Prostate gland (tissue), 2 donors: Measurements from ENCODE around the gene GSG1L. TPM values are rescaled to one million over a fixed set of nuclear protein-coding genes. Genes with fewer than 3 reads are reported as not detected.

Source experiments
- DNase-seq: peaks from one replicate; pipeline ENCODE4 v3.0.0-alpha.2; 2019; ENCODE audit warnings: low spot score
- H3K27ac ChIP-seq, 2 donors: fragments of 200-600 bp; sonication (generic); 2 replicates each; pipeline ENCODE4 v1.5.1; 2017 to 2019
- H3K27me3 ChIP-seq: fragments of 200-600 bp; sonication (generic); replicated peaks from 2 replicates; pipeline ENCODE4 v1.5.1; 2019; ENCODE audit not compliant: insufficient read depth
- H3K36me3 ChIP-seq, 2 donors: fragments of 200-600 bp; sonication (generic); 1 replicate in 1 of 2; 2 replicates in 1 of 2; pipeline versions ENCODE4 v1.5.1 to v1.8.1; 2017 to 2019
- H3K4me1 ChIP-seq: fragments of 200-600 bp; sonication (generic); replicated peaks from 2 replicates; pipeline ENCODE4 v1.5.1; 2019
- H3K4me3 ChIP-seq, 2 donors: fragments of 200-600 bp; sonication (generic); 2 replicates each; pipeline ENCODE4 v1.5.1; 2017 to 2019
- H3K9me3 ChIP-seq: fragments of 200-600 bp; sonication (generic); 2 replicates; pipeline ENCODE4 v1.5.1; 2017
- CTCF ChIP-seq, 4 experiments: fragments of 200-600 bp in 2 of 4; fragments of 450-650 bp in 2 of 4; sonication (generic) in 2 of 4; IDR thresholded peaks; 1 replicate in 3 of 4; 2 replicates in 1 of 4; pipeline ENCODE4 v1.5.1; 2016 to 2019; ENCODE audit warnings: antibody characterized with exemption in 4 of 4, mild to moderate bottlenecking in 2 of 4, moderate library complexity in 2 of 4
- POLR2A ChIP-seq: fragments of 450-650 bp; IDR thresholded peaks from one replicate; pipeline ENCODE4 v1.6.1; 2016; ENCODE audit warnings: antibody characterized with exemption, mild to moderate bottlenecking
- POLR2AphosphoS5 ChIP-seq: sonication (generic); formaldehyde crosslinking; IDR thresholded peaks from one replicate; pipeline ENCODE4 v1.6.1; 2017; ENCODE audit warnings: antibody characterized with exemption
- WGBS: methylation state at CpG from one replicate; pipeline ENCODE4 v1.1.5; 2018; 5-methylcytosine and 5-hydroxymethylcytosine counted together
- intact Hi-C: fragments of 100-400 bp; cut with DNase I; formaldehyde crosslinking; loops from one replicate; pipeline ENCODE4 v1.14.2; 2022
- total RNA-seq, 2 donors: library from RNA; depleted of rRNA; stranded (reverse); fragments of >200 nt; gene quantifications; one replicate each; pipeline ENCODE4 v1.1.0, GENCODE V29; 2016

The GSG1L gene
- total RNA-seq, 2 donors from 2014 or later = 0.91 TPM; not detected in 1

GRCh38 chr16:28064706-28065249 lies 1.3 kb upstream of the GSG1L start:
- intact Hi-C loops = no loop called here
- Histone ChIP-seq H3K36me3 (no peaks in the 10 kb centered on the region), H3K27me3 (peaks cover 12% of the 10 kb centered on the region), H3K4me3 (no peak overlapping the region), H3K27ac (no peak overlapping the region), H3K9me3 (no peaks in the 10 kb centered on the region), H3K4me1 (no peaks in the 10 kb centered on the region)
- no peak for DNase-seq
- TF ChIP-seq POLR2A (no peak), CTCF (IDR thresholded peaks at IDR 0.05) (no peak), POLR2AphosphoS5 (no peak)
- WGBS = 77% methylated on average over 15 of the region's 15 CpGs

GRCh38 chr16:28064150-28064549 lies 636 bp upstream of the GSG1L start:
- Histone ChIP-seq H3K9me3 (no peaks in the 10 kb centered on the region), H3K27ac (no peak overlapping the region), H3K36me3 (no peaks in the 10 kb centered on the region), H3K27me3 (peaks cover 12% of the 10 kb centered on the region), H3K4me1 (no peaks in the 10 kb centered on the region), H3K4me3 (no peak overlapping the region)
- WGBS = 21% methylated on average over 2 of the region's 3 CpGs
- TF ChIP-seq CTCF (IDR thresholded peaks at IDR 0.05) (no peak), POLR2A (no peak), POLR2AphosphoS5 (no peak)
- intact Hi-C loops = no loop called here
- DNase-seq = no peak

GRCh38 chr16:28062847-28063521 lies 530 bp downstream of the GSG1L start:
- DNase-seq = no peak
- peaks cover 12% of the 10 kb centered on the region for H3K27me3 ChIP-seq
- TF ChIP-seq POLR2AphosphoS5 = no peak
- no peak for TF ChIP-seq CTCF (IDR thresholded peaks at IDR 0.05)
- no peak for TF ChIP-seq POLR2A

GRCh38 chr16:28062261-28062846 lies 1.2 kb downstream of the GSG1L start:
- intact Hi-C loops = no loop called here
- 15% methylated on average over 32 of the region's 39 CpGs for WGBS
- H3K4me1 ChIP-seq = no peaks in the 10 kb centered on the region
- H3K9me3 ChIP-seq = no peaks in the 10 kb centered on the region
- peaks cover 12% of the 10 kb centered on the region for H3K27me3 ChIP-seq
- peak overlapping the region; percentile 8 to 27 for H3K4me3 ChIP-seq
- no peak for TF ChIP-seq CTCF (IDR thresholded peaks at IDR 0.05)
- TF ChIP-seq POLR2A = no peak
- no peak for TF ChIP-seq POLR2AphosphoS5
- H3K27ac ChIP-seq = no peak overlapping the region
- no peaks in the 10 kb centered on the region for H3K36me3 ChIP-seq
- DNase-seq = no peak

More at GRCh38 chr16:28062847-28063521, 530 bp downstream of the GSG1L start:
- no peaks in the 10 kb centered on the region for H3K4me1 ChIP-seq
- H3K36me3 ChIP-seq = no peaks in the 10 kb centered on the region
- intact Hi-C loops = no loop called here
- WGBS = under 1% methylated on average over 49 of the region's 99 CpGs
- H3K4me3 ChIP-seq = peak overlapping the region; percentile 8 to 27
- no peak overlapping the region for H3K27ac ChIP-seq
- no peaks in the 10 kb centered on the region for H3K9me3 ChIP-seq
